T-helper 1 cell treated with Interleukin-12 subunit alpha and Interleukin-12 subunit beta and Interleukin-4 antibody, amounts not matched to agents 30 ng/mL and 1 ng/mL, for 36 hours (primary cell): ENCODE measurements around the gene TBX4. TPM values are rescaled to one million over a fixed set of nuclear protein-coding genes. Genes with fewer than 3 reads are reported as not detected.
"Not testable (repeated sequence)": the region's sequence is repeated elsewhere in the genome, so short reads cannot be mapped to it uniquely, and the experiment has no call there.

Experiments used
- intact Hi-C: fragments of 100-400 bp; cut with micrococcal nuclease; formaldehyde crosslinking; loops from one replicate; pipeline ENCODE4 v1.15.1; 2024
- total RNA-seq: library from RNA; stranded (reverse); gene quantifications from 2 replicates; pipeline ENCODE4 v1.2.3, GENCODE V29; 2022

The TBX4 gene
- total RNA-seq, 1 donor from 2014 or later, result not detected

DNA sequence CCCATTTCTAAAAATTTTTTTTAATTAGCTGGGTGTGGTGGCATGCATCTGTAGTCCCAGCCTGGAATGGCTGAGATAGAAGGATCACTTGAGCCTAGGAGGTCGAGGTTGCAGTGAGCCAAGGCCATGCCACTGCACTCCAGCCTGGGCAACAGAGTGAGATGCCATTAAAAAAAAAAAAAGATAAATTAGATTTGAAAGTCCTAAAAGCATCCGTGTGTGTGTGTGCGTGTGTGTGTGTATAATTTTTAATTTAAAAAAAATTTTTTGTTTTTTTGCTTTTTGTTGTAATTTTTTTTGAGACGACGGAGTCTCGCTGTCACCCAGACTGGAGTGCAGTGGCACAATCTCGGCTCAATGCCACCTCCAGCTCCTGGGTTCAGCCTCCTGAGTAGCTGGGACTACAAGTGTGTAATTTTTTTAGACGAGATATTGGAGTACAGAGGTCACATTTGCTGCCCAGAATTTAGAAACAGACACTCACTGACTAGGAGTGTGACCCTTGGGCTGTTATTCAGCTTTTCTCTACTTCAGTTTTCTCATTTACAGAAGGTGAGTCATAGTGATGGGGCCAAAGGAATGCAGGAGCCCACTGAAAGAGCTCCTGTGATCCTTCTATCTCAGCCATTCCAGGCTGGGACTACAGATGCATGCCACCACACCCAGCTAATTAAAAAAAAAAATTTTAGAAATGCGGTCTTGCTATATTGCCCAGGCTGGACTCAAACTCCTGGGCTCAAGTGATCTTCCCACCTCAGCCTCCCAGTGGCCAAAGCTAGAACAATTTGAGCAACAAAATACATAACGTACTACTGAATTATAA, 25.5 kb upstream of the TBX4 start:
- intact Hi-C loops, result loop anchor here (5.0 kb wide), 1 partner anchor 951 kb away; no protein-coding TSS in a partner anchor

DNA sequence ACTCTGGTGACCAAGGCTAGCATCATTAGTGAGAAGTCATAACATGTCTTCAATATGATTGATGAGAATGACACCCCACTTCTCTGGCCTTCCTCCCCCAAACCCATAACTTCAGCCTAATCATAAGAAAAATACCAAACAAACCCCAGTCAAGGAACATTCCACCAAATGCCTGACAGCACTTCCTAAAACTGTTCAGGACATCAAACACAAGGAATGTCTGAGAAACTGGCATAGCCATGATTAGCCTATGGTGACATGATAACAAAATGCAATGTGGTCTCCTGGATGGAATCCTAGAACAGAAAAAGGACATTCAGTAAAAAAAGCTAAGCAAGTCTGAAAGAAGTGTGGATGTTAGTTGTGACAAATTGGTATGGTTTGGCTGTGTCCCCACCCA, 24.7 kb upstream of the TBX4 start:
- intact Hi-C loops, result loop anchor here (5.0 kb wide), 1 partner anchor 950 kb away; no protein-coding TSS in a partner anchor

DNA sequence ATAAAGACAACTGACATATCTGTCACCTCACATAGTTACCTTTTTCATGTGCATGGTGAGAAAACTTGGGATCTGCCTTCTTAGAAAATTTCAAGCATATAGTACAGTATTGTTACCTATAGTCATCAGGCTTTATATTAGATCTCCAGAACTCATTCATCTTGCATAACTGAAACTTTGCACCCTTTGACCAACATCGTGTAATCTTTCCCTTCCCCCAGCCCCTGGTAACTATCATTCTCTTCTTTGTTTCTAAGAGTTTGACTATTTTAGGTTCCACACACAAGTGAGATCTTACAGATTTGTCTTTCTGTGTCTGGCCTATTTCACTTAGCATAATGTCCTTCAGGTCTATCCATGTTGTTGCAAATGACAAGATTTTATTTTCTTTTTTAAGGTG, 22.9 kb upstream of the TBX4 start:
- intact Hi-C loops, result loop anchor here (5.0 kb wide), 1 partner anchor 948 kb away; no protein-coding TSS in a partner anchor

DNA sequence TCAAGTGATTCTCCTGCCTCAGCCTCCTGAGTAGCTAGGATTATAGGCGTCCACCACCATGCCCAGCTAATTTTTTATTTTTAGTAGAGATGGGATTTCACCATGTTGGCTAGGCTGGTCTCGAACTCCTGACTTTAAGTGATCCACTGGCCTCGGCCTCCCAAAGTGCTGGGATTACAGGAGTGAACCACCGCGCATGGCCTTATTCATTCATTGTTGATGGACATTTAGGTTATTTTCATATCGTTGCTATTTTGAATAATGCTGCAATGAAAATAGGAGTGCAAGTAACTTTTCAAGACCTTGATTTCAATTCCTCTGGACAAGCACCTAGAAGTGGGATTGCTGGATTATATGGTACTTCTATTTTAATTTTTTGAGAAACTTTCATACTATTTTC, 22.4 kb upstream of the TBX4 start:
- intact Hi-C loops, result loop anchor here (5.0 kb wide), 1 partner anchor 947 kb away; no protein-coding TSS in a partner anchor

DNA sequence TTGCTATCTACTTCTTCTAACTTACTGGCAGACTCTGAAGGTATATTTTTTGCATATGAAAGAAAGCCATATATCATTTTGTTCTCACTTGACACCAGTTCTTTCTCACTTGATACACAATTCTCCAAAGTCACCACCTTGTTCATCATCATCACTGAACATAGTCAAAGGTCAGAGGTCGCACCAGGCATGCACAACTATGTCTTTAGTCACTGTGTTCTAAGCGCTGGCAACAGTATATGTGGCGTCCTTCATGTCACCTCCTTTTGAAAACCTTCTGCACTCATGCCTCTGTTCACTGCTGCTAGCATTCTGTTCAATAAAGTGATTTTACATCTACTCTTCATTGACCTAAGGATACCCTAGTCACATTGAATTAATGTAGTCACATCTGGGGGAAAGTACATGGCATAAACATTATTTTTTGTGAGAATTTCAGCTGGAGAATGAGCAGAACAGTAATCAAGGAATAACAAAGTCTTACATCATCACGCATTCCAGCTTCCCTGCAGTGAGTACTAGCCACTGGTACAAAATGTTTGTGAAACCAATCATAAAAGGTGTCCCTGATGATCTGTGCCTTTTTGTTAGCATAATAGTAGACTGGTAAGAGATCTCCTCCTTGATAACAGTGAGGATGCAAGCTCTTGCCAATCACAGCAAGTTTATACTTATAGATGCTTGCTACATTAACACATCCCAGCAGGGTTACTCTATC, 20.5 kb upstream of the TBX4 start:
- intact Hi-C loops, result no loop called here

DNA sequence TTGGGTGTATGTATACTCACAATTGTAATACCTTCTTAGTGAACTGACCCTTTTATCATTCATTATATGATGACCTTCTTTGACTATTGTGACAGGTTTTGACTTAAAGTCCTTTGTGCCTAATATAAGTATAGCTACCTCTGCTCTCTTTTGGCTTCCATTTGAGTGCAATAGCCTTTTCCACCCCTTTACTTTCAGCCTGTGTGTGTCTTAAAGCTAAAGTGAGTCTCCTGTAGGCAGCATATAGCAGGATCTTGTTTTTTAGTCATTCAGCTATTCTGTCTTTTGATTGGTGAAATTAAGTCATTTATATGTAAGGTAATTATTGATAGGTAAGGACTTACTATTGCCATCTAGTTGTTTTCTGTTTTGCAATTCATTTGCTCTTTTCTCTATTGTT, 15.9 kb upstream of the TBX4 start:
- intact Hi-C loops, result no loop called here

DNA sequence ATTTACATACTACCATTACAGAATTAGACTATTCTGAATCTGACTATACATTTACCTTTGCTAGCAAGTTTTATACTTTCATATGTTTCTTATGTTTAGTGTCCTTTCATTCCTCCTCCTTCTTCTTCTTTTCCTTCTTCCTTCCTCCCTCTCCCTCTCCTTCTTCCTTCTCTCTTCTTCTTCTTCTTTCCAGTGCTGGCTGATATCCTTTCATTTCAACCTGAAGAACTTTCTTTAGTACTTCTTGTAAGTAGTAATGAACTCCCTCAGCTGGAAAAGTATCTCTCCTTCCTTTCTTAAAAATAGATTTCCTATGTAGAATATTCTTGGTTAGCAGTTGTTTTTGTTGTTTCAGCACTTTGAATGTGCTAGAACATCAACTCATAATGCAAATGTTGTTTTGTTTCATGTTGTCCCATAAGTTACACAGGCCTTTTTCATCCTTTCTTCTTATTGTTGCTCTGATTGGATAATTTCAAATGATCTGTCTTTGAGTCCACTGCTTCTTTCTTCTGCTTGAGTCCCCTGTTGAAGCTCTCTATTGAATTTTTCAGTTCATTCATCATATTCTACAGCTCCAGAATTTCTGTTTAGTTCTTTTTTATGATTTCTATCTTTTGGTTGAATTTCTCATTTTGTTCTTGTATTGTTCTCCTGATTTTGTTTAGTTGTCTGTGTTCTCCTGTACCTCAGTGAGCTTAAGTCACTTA, 15.1 kb upstream of the TBX4 start:
- intact Hi-C loops, result no loop called here

DNA sequence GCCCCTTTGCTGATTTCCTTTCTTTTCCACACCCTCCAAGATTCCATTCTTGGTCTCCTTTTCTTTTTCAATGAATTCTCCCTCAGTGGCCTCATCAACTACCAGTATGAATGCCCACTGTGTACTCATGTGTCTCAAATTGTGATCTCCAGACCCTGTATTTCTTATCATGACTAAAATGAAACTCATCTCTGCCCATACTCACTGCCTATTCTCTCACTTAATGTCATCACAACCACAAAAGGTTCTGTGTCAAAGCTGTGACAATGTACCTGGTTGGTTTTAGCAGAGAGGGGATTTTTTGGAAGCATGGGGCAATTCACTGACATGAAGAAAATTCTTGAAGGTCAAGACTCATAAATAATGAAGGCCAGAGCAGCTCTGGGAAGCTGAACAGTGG, 11.5 kb upstream of the TBX4 start:
- intact Hi-C loops, result no loop called here

DNA sequence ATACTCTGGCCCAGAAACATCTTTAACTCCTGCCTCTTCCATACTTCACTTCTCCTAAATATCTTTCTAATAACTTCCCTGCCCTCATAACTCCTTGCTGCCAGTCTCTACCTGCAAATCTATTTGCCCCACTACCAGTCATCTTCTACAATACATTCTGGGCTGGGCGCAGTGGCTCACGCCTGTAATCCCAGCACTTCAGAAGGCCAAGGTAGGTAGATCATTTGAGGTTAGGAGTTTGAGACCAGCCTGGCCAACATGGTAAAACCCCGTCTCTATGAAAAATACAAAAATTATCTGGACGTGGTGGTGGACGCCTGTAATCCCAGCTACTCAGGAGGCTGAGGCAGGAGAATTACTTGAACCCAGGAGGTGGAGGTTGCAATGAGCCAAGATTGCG, 10.7 kb upstream of the TBX4 start:
- intact Hi-C loops, result not testable (repeated sequence)

DNA sequence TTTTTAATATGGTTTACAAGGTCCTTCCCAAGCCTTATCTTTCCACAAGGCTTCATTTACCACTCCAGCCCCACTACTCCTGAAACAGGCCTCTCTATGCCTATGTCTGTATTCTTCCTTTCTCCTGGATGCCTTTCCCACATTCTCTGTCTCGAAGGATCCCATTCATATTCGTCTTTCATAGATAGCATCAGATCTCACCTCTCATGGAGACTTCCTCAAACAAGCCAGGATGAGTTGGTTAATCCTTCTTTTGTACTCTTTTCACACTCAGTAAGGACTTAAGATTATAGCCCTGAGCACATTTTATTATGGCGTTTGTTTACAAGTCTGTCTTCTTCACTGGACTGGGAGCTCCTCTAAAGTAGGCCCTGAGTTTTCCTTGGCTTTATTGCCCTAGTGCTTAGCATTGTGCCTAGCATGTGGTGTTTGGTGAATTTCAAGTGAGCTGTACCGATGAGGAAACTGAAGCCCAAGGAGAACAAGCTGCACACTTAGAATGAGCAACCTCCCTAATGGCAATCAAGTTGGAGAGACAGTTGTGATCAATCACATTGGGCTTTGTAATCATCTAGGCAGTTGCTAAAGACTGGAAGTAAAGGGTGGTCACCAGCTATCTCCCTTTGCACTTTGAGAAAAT, 10.0 kb upstream of the TBX4 start:
- intact Hi-C loops, result no loop called here

DNA sequence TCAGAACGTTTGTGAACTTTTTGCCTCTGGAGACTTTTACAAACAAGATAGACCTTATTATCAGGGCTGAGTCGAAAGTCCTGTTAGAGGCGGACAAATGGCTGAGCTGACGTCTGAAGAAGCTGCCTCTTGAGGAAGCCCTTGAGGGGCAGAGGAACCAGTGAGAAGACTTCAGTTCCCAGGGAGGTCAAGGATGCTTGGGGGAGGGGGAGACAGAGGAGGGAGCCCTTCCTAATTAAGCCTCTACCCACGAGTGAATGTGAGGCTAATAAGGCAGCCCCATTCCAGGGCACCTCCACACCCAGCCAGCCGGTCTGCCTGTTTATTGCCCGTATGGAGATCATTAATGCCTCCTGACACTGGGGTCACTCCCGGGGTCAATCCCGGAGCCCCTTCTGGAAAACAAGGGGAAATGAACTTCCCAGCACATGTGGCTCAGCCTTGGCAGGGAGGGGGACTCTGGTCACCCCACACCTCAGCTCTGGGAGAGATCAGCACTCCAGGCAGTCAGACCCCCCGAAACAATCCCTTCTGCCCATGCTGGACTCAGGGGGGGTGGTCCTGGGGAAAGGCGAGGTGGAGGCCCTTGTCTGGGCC, 9.2 kb upstream of the TBX4 start:
- intact Hi-C loops, result no loop called here

DNA sequence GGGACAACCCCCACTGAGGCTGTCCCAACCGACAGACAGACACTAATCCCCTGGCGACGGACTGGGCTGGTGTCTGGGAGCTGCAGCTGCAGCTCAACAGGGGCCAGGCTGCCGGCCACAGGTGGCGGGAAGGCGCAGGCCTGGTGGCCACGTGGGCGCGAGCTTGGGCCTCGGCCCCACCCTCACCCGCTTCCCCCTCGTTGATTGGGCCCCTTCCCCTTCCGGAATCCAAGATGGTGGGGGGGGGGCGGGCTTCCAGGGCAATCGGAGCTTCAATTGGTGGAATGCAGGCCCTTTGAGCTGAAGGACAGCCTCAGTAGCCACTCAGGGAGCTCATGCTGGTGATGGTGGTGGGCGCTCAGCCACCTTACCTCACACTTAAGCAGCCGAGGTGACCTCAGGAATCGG, 8.7 kb upstream of the TBX4 start:
- intact Hi-C loops, result no loop called here

DNA sequence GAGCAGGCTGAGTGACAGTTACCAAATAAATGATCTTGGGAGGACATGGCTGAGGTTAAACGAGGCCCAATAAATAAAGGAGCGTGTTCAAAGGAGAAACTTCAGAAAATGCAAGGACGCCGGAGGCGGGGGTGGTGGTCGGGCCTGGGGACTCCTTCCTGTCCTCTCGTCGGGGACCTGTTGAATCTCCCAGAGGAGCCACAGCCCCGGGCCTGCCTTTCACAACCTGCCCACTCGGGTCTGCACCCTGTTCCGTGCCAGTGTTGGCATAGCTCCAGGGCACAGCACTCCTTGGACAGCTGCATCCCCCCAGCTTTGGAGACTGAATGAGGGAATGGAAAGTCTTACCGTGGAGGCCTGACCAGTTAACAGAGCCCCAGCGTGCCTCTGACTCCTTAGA, 8.1 kb upstream of the TBX4 start:
- intact Hi-C loops, result no loop called here

DNA sequence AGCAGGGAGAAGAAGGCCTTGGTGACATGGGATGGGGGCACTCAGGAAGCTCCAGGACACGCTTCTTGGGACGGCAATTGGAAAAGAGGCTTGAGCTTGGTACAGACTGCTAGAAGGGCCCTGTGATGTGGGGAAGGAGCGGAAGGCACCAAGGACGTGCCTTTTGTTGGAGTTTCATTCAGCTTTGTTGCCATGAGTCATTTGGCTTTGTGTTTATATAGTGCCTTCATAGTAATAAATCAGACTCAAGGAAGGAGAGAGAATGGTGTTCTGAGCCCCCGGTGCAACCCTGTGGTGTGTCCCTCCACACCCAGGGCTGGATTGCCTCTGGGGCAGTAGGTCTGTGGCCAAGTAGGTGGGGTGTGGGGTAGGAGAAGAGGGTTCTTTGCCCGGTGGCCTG, 7.4 kb upstream of the TBX4 start:
- intact Hi-C loops, result no loop called here

DNA sequence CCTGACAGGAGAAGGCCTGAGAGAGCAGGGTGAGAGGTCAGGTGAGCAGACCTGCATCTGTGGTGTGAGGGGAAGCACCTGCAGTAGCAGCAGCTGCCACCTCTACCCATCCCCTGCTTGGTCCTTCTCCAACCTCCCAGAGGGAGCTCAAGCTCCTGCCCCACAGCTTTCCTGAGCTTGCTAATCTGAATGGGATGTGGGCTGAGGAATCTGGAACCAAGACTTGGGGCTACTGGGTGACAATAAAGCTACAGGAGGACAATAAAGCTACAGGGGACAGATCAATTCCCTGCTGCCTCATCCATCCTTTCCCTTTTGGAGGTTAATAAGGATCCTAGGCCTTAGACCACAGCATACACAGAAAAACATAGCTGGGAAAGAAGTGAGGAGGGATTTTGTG, 4.9 kb upstream of the TBX4 start:
- intact Hi-C loops, result no loop called here

DNA sequence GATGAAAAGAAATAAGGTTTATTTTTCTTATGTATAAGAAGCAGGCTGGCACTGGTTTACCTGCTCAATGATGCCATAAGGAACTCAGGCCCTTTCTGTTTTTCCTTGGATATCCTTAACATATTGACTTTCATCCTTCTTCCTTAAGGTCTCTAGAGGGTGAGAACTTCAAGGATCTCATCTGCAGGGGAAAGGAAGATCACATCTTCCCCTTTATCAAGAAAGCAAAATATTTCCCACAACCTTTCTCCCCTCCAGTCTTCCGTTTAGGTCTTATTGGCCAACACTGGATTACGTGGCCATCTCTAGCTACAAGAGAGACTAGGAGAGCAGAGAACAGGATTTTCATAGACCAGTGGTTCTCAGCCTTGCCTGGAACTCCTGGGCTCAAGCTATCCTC, 4.2 kb upstream of the TBX4 start:
- intact Hi-C loops, result no loop called here

DNA sequence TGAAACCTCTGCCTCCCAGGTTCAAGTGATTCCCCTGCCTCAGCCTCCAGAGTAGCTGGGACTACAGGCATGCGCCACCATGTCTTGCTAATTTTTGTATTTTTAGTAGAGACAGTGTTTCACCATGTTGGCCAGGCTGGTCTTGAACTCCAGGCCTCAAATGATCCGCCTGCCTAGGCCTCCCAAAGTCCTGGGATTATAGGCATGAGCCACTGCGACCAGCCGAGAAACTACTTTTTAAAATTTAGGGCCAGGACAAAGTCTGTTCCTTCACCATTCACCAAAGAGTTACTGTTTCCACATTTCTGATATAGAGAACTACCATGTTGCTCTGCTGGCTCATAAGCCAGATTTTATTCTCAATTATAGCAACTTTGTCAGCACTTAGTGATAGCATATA, 3.1 kb upstream of the TBX4 start:
- intact Hi-C loops, result not testable (repeated sequence)

DNA sequence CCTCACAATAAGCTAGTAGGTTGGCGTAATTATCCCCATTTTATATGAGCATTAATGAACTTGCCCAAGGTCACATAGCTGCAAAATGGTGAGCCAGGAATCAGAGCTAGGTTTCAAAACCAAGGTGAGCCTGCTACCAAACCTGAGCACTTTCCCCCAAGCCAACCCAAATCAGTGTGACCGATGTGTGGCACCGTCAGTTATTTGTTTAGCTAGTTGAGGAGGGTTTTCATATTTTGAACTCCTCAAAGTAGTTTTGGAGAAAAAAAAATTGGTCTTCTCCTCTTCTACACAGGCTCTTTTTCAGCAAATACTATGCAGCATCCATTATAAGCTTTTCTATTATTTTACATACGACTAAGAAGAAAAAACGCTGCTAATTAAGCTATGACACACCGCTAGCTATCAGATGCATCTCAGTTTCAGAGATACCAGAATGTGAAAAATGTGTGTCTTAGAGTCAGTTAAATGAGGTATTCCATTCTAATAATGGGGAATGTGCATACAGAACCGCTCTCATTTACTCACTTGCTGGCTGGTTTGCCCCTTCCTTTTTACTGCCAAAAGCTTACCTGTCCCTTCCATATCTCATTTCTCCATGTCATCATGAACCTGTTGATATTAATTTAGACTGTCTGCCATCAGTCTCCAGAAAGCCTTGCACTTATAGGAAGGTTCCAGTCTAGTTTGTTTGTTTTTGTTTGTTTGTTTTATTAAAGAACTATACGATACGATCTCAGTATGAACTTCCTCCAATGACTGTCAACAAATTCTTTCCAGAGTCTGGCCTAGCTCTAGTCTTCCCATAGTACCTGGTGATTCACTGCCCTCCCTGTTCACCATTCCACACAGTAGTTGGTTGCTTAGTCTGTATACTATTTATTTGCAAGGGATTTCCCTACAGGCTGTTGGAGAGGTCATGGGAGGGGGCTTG, 2.2 kb upstream of the TBX4 start:
- intact Hi-C loops, result no loop called here

DNA sequence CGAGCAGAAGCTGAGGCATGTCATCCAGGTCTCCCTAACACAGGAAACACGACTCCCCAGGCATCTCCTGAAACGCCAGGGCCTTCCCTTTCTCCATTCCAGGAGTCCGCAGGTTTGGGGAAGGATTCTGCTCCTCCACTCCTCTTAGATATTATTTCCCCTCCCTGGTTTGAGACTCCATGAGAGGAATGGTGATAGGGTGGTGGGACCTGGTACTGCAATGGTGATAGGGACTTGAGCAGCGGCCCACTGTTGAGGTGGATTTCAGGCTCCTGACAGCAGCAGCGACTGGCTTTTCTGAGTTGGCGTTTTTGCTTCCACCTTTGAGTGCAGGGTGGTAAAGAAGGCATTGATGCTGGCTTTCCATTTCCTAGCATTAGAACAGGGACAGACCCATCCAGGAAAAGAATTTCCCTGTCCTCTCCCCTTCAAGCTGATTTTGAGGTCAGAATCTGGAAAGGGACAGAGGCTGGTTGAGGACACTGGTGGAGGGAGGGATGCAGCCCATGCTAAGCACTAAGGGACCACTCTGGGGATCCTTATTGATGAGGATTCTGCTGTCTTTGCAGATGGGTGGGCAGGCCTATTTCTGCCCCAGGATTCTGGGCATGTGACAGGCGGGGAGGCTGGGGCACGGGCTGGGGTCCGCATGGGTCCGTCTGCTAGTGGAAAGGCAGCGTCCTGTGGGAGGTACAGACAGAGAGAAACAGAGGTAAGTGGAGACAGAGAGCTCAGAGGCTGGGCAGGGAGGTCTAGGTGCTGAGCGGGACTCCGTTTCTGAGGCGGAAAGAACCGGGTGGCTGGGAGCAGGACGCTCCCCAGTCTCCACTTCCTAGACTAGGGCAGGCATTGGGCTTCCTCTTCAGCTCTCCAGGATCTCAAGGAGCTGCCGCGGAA, 1.3 kb upstream of the TBX4 start:
- intact Hi-C loops, result no loop called here
